HG02763 (cell line): ENCODE measurements around the gene NCAM2.

ENCODE experiments used
- ATAC-seq: cut with Tn5 transposase; IDR thresholded peaks from one replicate; pipeline ENCODE4 v1.9.1; 2021; ENCODE audit warnings: mild to moderate bottlenecking, moderate library complexity; ENCODE audit not compliant: unreplicated experiment

Gene NCAM2

GRCh38 chr21:21025742-21026141 lies 27.5 kb downstream of the NCAM2 start:
- ATAC-seq, result no peak

- ATAC-seq, result no peak
Measured at GRCh38 chr21:21028275-21028820, 30.1 kb downstream of the NCAM2 start.

- ATAC-seq, result no peak
Measured at GRCh38 chr21:21029164-21029563, 31.0 kb downstream of the NCAM2 start.

- ATAC-seq, result no peak
Measured at GRCh38 chr21:21030311-21030710, 32.1 kb downstream of the NCAM2 start.

GRCh38 chr21:21034036-21034435 lies 35.8 kb downstream of the NCAM2 start:
- no peak for ATAC-seq

- no peak for ATAC-seq
Measured at GRCh38 chr21:21039624-21040170, 41.5 kb downstream of the NCAM2 start.

GRCh38 chr21:21045518-21045917 lies 47.3 kb downstream of the NCAM2 start:
- no peak for ATAC-seq

- no peak for ATAC-seq
Measured at GRCh38 chr21:21046063-21046462, 47.9 kb downstream of the NCAM2 start.

GRCh38 chr21:21051109-21052055 lies 53.2 kb downstream of the NCAM2 start:
- ATAC-seq, result no peak

GRCh38 chr21:21052672-21053071 lies 54.5 kb downstream of the NCAM2 start:
- ATAC-seq, result no peak

- no peak for ATAC-seq
Measured at GRCh38 chr21:21057349-21058062, 59.3 kb downstream of the NCAM2 start.

- no peak for ATAC-seq
Measured at GRCh38 chr21:21063828-21064227, 65.6 kb downstream of the NCAM2 start.

GRCh38 chr21:21064353-21064752 lies 66.1 kb downstream of the NCAM2 start:
- no peak for ATAC-seq

- ATAC-seq, result no peak
Measured at GRCh38 chr21:21067375-21067774, 69.2 kb downstream of the NCAM2 start.

GRCh38 chr21:21074305-21074704 lies 76.1 kb downstream of the NCAM2 start:
- ATAC-seq, result no peak

- ATAC-seq, result no peak
Measured at GRCh38 chr21:21076051-21076450, 77.8 kb downstream of the NCAM2 start.

- ATAC-seq, result no peak
Measured at GRCh38 chr21:21076491-21076890, 78.3 kb downstream of the NCAM2 start.

GRCh38 chr21:21079646-21080045 lies 81.4 kb downstream of the NCAM2 start:
- no peak for ATAC-seq

GRCh38 chr21:21084179-21084578 lies 86.0 kb downstream of the NCAM2 start:
- no peak for ATAC-seq

GRCh38 chr21:21085206-21085605 lies 87.0 kb downstream of the NCAM2 start:
- ATAC-seq, result no peak

GRCh38 chr21:21096956-21097355 lies 98.7 kb downstream of the NCAM2 start:
- ATAC-seq, result no peak
